Epithelial cell of proximal tubule (primary cell): ENCODE measurements around the gene TIGD4. TPM values are rescaled to one million over a fixed set of nuclear protein-coding genes. Genes with fewer than 3 reads are reported as not detected.

Experiments
- DNase-seq: peaks from one replicate; pipeline ENCODE4 v3.0.0-alpha.2; 2011; ENCODE audit warnings: low read depth
- H3K4me3 ChIP-seq: 2 replicates; pipeline ENCODE4 v1.5.1; 2011; ENCODE audit warnings: low read depth, mild to moderate bottlenecking, low read length
- total RNA-seq: library from RNA; depleted of rRNA; stranded (reverse); fragments of >200 nt; gene quantifications from 2 replicates; pipeline ENCODE4 v1.2.3, GENCODE V29; 2015
- TF ChIP-seq, protein P1 (sequence below): conservative IDR thresholded peaks from 2 replicates; pipeline ENCODE4 v1.5.1; 2012; ENCODE audit warnings: low read depth, mild to moderate bottlenecking, low read length

Gene TIGD4
- total RNA-seq, 1 donor from 2014 or later, result 0.12 TPM

GRCh38 chr4:152735396-152735859 is 44.1 kb downstream of the TIGD4 start:
- TF ChIP-seq, protein P1, sequence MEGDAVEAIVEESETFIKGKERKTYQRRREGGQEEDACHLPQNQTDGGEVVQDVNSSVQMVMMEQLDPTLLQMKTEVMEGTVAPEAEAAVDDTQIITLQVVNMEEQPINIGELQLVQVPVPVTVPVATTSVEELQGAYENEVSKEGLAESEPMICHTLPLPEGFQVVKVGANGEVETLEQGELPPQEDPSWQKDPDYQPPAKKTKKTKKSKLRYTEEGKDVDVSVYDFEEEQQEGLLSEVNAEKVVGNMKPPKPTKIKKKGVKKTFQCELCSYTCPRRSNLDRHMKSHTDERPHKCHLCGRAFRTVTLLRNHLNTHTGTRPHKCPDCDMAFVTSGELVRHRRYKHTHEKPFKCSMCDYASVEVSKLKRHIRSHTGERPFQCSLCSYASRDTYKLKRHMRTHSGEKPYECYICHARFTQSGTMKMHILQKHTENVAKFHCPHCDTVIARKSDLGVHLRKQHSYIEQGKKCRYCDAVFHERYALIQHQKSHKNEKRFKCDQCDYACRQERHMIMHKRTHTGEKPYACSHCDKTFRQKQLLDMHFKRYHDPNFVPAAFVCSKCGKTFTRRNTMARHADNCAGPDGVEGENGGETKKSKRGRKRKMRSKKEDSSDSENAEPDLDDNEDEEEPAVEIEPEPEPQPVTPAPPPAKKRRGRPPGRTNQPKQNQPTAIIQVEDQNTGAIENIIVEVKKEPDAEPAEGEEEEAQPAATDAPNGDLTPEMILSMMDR, result peak; percentile 67
- DNase-seq, result no peak

DNA sequence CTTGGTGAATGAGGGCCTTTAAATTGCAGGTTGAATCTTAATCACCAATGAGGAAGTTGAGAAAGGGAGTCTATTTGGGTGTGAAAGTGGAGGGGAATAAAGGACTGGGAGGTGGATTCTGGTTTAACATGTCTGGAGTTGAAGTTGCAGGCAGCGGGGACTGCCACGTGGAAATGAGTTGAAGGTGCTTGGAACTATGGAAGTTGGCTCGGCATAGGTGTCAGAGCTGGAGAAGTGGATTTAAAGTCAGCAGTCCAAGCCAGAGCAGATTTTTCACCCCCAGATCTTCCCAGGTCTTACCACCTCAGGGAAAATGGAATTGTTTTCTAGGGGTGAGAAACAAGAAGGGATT is 44.9 kb downstream of the TIGD4 start:
- no peak for DNase-seq
- H3K4me3 ChIP-seq, result no peak overlapping the region
- TF ChIP-seq, protein P1, result no peak

More at GRCh38 chr4:152735396-152735859, 44.1 kb downstream of the TIGD4 start:
- no peak overlapping the region for H3K4me3 ChIP-seq

- TF ChIP-seq, protein P1, result no peak
- no peak overlapping the region for H3K4me3 ChIP-seq
- no peak for DNase-seq
Observed at GRCh38 chr4:152734015-152734698, 45.4 kb downstream of the TIGD4 start.

DNA sequence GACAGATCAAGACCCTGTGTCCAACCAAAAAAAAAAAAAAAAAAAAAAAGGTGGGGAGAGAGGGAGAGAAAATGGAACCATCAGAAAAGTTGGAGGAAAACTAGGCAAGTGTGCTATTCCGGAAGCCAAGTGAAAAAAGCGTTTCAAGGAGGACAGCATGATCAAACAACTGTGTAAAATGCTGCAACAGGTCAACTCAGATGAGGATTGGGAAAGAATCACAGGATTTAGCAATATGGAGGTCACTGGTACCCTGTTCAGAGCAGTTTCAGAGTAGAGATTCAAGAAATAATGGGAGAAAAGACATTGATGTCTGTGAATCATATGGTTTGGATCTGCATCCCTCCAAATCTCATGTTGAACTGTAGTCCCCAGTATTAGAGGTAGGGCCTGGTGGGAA is 47.5 kb downstream of the TIGD4 start:
- DNase-seq, result no peak
- TF ChIP-seq, protein P1, result no peak
- H3K4me3 ChIP-seq, result no peak overlapping the region

GRCh38 chr4:152729466-152729865 is 50.1 kb downstream of the TIGD4 start:
- no peak for DNase-seq
- TF ChIP-seq, protein P1, result no peak
- no peak overlapping the region for H3K4me3 ChIP-seq

DNA sequence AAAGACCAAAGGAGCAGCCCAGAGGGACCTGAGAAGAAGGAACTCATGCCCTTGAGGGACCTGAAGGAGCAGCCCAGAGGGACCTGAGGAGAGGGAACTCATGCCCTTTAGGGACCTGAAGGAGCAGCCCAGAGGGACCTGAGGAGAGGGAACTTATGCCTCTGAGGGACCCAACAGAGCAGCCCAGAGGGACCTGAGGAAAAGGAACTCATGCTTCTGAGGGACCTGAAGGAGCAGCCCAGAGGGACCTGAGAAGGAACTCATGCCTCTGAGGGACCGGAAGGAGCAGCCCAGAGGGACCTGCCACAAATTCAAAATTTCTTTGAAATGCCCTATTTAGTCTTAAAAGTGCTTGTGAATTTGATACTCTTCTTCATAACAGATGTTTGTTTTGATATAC is 51.2 kb downstream of the TIGD4 start:
- TF ChIP-seq, protein P1, result no peak
- H3K4me3 ChIP-seq, result no peak overlapping the region
- no peak for DNase-seq

DNA sequence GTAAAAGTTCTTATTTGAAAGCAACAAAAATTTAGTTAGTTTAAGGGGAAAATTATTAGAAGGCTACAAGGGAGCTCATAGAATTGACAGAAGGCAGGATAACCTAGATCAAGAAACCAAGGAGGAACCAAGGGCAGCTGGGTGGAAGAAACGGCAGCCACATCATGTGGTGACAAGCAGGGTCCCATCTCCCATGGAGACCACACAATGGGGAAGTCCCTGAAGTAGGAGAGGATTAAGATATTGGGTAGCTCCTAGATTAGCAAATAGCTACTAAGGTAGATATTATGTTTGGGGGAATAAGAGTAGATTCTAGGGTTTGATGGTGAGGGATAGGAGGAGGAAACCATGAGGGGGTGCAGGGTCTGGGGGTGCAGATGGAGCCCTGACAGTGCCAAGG is 51.7 kb downstream of the TIGD4 start:
- no peak overlapping the region for H3K4me3 ChIP-seq
- no peak for DNase-seq
- TF ChIP-seq, protein P1, result no peak
